ENCODE data around the gene RASGRP1.

- TF ChIP-seq CTCF (IDR thresholded peaks at IDR 0.05): no peak
- TF ChIP-seq ZFX (IDR thresholded peaks at IDR 0.05; ENCODE audit: borderline replicate concordance): no peak
Observed at GRCh38 chr15:38522922-38523321, 41.7 kb downstream of the RASGRP1 start.

Data from 22Rv1 (cell line).